GM19240 (cell line): ENCODE data around the gene MMP24OS.

Experiments
- DNase-seq: peaks from one replicate; pipeline ENCODE4 v3.0.0; 2011; ENCODE audit warnings: low spot score; ENCODE audit not compliant: insufficient read length

MMP24OS gene

DNA sequence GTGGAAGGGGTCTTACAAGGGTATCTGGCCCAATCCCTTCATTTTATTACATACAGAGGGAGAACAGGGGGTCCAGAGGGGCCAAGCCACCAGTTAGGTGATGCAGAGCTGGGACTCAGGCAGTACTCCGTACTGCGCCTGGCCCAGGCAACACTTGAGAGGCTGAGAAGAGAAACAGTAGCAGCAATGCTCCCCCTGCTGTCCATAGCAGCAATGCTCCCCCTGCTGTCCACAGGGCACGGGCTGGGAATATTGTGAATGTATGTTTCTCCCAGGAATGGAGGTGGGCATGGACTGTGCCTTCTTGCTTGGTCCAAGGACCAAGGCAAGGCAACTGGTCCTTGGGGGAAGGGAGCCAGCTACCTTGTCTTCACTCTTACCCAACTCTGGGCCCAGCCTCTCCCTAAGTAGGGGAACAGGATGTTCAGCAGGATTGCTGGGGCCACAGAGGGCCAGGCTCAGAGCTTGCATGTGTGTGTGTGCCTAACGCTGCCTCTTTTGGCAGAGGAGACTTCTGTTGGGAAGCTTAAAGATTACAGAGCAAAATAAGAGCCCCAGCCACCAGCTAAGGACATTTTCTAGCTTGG is 29.1 kb upstream of the MMP24OS start:
- DNase-seq = no peak

DNA sequence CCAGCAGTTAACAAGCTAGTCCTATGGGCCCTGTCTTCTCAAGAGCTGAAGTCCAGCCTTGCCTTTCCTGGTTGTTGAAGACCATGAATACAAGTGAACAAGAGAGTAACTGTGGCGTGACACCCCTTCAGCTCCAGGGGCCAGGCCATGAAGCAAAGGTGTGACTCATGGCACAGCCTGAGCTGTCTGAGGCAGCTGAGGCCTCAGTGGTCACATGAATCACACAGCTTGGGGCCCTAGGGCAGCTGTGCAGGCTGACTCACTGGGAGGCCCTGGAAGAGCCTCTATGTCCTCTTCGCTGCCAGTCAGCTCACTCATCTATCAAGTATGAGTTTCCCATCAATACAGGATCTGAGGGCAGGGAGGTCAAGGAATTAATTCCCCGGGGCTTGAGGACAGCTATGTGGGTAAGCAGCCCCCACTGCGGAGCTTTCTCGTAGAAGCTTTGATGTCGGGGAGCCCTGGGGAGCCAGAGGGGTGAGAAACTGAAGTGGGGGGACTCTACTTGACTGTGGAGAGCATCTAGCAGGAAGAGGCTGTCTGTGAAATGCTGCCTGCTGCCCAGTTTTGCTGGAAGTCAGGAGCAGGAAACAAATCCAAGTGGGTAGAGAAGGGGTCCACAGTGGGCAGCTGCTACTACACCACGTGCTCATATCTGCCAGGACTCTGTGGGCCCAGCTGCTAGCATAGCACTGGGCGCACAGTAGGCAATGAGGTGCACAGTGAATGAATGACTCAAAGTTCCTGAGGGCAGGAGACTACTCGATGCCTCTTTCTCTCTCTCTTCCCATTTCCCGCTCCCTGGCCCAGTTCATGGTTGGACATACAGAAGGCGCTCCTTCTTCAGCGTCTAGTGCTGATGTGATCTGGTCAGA is 28.0 kb upstream of the MMP24OS start:
- DNase-seq = no peak

DNA sequence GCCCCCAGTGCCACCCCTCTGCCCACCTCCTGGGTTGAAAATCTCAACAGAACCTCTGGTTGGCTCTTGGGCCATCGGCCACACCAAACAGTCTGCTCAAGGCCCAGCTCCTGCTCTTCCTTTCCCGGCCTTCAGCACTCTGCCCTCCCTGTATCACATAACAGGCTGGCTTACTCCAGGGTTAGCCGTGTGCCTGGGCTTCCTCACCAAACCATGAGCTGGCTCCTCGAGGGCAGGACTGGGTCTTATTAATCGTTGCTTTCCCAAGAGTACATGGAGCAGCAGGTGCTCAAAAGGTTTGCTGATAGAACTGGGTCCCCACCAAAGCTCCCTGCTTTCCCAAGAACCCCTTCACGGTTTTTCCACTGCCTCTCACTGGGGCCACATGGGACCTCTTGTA is 27.0 kb upstream of the MMP24OS start:
- DNase-seq = no peak

DNA sequence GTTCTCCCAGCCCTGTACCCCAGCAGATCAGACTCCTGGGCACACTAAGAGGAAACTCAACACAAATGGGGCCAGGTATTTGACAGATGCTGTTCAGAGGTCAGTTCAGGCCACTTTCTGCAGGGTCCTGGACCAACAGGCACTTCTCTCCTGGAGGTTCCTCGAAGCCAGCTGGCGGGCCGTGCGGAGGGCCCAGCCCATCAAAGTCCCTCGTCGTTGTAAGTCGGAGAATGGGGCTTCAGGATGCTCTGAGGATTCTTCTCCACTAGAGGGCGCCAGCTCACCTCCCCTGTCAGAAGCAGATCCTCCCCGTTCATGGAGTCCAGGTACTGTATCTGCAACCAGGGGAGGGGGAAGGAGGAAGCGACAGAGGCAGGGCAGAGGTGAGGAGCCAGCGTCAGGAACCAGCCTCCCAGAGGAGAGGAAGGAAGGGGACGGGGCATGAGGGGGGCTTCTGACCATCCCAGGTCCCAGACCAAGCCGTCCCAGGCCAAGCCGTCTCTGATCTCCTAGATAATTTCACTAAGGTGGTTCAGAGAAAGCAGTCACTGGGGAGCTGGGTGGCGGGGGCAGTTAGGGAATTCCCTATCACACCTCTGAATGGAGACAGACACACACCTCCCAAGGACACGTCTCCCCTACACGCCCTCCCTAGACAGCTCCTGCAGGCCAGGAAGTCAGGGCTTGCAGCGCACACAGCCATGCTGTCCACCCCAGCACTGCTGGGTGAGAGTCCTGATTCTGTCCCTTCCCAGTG is 26.0 kb upstream of the MMP24OS start:
- peak; percentile 91 for DNase-seq

DNA sequence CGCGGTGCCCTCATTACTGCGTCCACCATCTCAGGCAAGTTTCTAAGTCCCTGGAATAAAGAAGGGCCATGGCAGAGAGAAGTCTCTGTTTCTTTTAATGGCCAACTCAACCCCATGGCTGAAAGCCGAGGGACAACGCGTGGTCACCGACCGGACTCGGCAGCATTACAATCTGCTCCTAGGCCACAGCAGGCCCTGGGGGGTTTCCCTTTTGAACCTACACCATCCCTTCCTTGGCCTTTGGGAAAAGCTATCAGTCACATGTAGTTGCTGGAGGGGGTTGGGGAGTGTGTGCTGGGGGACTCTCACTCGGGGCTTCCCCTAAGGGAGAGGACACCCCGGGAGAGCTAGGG is 25.4 kb upstream of the MMP24OS start:
- no peak for DNase-seq

GRCh38 chr20:35302421-35303335 is 24.8 kb upstream of the MMP24OS start:
- DNase-seq = no peak

DNA sequence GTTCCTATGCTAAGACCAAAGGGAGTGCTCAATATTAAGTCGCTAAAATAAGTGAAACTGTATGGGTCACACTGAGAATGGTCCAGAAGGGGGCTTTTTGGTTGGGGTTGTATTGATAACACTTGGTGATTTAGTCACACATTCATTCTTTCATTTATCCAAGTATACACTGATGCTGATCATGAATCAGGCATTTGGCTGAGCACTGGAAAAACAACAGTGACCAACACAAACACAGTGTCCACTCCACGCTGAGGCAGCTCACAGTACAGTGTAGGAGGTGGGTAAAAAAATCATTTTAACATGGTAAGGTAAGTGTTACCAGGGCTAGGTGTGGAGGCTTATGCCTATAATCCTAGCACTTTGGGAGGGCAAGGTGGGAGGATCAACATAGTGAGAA is 23.5 kb upstream of the MMP24OS start:
- no peak for DNase-seq

DNA sequence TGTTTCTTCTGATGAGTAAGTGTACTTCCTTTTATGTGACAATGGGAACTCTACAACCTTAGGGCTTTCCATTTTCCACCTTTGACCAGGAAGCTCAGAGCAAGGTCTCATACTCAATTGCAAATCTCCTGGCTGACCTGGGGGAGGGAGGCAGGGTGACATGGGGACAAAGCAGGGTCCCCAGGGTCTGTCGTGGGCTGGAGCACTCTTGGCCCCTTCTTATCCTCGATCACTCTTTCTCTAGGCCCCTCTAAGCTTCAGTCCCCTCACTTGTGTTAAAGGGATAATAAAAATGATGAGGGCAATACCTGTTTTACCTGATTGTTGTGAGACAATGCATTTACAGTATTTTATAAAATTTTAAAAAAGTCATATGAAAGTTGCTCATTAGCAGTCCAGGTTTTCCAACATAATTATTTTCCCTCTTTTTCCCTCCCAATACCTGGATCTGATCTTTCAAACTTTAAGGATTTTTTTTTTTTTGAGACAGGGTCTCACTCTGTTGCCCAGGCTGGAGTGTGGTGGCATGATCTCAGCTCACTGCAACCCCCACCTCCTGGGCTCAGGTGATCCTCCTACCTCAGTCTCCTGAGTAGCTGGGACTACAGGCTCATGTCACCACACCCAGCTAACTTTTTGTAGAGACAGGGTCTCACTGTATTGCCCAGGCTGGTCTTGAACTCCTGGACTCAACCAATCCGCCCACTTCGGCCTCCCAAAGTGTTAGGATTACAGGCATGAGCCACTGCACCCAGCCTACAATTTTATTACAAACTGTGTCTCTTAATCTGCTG is 22.7 kb upstream of the MMP24OS start:
- DNase-seq = no peak

DNA sequence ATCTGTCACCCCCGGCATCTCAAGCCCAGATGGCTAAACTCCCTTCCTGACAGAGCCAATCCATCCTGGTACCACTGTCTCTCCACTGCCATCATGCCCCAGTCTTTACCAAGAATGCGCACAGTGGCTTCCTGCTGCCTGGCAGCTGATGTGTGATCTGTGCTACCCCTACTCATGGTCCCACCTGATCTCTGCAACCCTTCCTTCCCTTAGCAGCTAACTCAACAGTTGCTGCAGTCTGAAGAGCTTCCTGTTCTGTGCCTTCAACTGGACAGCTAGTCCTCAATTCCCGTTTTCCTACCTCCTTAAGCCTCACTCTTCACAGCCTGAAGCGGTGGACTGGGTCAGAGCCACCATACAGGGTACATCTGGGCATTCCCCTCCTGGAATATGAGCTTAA is 21.9 kb upstream of the MMP24OS start:
- no peak for DNase-seq

GRCh38 chr20:35298264-35298663 is 20.3 kb upstream of the MMP24OS start:
- no peak for DNase-seq

GRCh38 chr20:35297740-35298139 is 19.8 kb upstream of the MMP24OS start:
- no peak for DNase-seq

- DNase-seq = no peak
Observed at GRCh38 chr20:35297155-35297554, 19.2 kb upstream of the MMP24OS start.

- no peak for DNase-seq
Observed at GRCh38 chr20:35296101-35296554, 18.2 kb upstream of the MMP24OS start.

GRCh38 chr20:35295674-35296073 is 17.8 kb upstream of the MMP24OS start:
- no peak for DNase-seq

- DNase-seq = no peak
Observed at GRCh38 chr20:35295058-35295457, 17.1 kb upstream of the MMP24OS start.

DNA sequence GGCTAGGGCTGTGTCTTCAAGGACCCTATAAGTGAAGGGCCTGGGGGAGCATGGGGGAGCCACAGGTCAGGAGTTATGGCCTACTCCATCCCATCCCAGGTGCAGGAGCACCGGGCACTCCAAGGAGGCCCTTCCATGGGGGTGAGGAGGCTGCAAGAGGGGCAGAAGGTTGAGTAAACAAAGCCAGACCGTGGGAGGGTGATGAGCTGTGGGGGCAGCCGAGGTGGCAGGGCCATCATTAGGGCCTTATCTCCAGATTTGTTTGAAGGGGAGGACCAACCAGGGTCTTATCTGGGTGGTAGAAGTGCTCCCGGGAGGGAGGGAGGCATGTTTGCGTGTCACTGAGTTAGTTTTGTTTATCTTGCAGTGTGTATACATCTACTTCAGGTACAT is 16.4 kb upstream of the MMP24OS start:
- DNase-seq = no peak

DNA sequence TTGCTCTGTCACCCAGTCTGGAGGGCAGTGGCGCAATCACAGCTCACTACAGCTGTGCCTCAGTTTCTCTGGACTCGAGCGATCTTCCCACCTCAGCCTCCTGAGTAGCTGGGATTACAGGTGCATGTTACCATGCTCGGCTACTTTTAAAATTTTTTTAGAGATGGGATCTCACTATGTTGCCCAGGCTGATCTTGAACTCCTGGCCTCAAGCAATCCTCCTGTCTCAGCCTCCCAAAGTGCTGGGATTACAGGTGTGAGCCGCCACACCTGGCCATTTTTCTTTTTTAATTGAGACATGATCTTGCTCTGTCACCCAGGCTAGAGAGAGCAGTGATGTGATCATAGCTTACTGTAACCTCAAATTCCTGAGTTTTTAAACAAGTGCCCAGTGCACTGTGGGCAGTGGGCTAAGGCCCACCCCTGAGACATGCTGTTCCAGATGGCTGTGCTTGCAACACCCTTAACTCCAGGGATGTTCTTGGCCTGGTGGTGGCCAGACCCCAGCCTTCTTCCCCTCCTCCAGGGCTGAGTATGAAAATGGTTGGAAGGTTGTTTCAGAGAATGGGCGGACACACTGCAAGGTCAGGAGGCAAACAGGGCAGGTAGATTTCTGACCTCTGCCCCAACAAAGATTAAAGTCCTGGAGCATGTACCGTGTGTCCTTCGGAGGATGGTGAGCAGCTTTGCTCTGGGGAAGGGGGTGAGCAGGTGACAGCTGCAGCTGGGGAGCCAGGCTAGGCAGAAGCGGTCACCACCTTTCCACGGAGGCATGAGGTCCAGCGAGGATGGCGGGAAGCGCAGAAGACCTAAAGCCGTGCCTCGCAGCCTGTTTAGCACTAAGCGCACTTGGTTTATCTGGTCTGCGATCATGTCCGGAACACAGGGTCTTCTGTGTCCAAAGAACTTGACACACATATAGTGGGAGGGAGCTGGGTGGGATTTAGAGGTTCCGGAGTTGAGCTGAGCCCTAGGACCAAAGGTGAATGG is 15.7 kb upstream of the MMP24OS start:
- DNase-seq = no peak

- no peak for DNase-seq
Observed at GRCh38 chr20:35292504-35293285, 14.8 kb upstream of the MMP24OS start.
